Measurements from ENCODE around the gene TSPO. TPM values are rescaled to one million over a fixed set of nuclear protein-coding genes. Genes with fewer than 3 reads are reported as not detected.

Gene TSPO
- total and polyA plus RNA-seq, 2 experiments from 2014 or later = 896 to 970 TPM

DNA sequence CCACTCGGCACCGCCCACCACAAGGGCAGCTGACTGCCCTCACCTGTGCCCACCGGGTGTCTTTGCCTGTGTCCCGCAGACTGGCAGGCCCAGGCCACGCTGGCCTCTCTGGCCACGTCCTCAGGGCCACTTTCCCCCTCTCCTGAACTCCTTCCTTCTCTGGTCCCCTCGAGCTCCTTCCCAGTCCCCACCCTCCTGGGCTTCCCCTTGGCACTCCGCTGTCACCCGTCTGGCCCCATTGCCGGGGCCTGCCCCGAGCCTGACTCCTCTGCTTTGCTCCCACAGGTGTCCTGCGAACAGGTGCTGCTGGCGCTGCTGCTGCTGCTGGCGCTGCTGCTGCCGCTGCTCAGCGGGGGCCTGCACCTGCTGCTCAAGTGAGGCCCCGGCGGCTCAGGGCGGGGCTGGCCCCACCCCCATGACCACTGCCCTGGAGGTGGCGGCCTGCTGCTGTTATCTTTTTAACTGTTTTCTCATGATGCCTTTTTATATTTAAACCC is 22.4 kb upstream of the TSPO start:
- in situ Hi-C loops (cut with MboI) = no loop called here
- Histone ChIP-seq H3K27ac (no peak overlapping the region), H3K9me3 (ENCODE audit: low read depth) (no peaks in the 10 kb centered on the region), H3K4me1 (ENCODE audit: insufficient read depth) (peaks cover 13% of the 10 kb centered on the region), H3K4me2 (ENCODE audit: unreplicated experiment) (no peak overlapping the region), H3K4me3 (no peak overlapping the region), H3F3A (ENCODE audit: insufficient read depth) (no peaks in the 10 kb centered on the region), H2AFZ (no peak overlapping the region), H3K36me3 (ENCODE audit: low read depth) (no peaks in the 10 kb centered on the region), H3K9me2 (ENCODE audit: insufficient read depth) (no peaks in the 10 kb centered on the region), H3K9ac (no peak overlapping the region), H3K27me3 (replicated peaks; ENCODE audit: insufficient read depth) (no peaks in the 10 kb centered on the region), H4K20me1 (ENCODE audit: insufficient read depth) (no peaks in the 10 kb centered on the region), H3K79me2 (ENCODE audit: insufficient read depth) (no peaks in the 10 kb centered on the region)
- TF ChIP-seq EZH2 (IDR thresholded peaks at IDR 0.05; ENCODE audit: insufficient read depth, poor library complexity, severe bottlenecking) (no peak), EZH2phosphoT487 (IDR thresholded peaks at IDR 0.05; ENCODE audit: insufficient read depth, low read depth) (no peak)
- DNase-seq = no peak
- 66 to 76% methylated on average over 16 to 19 of the region's 20 CpGs for whole genome bisulfite sequencing, 2 experiments (ENCODE audit: low coverage in 1 of 2, low lambda C conversion rate in 2 of 2, missing lambda C conversion rate in 2 of 2)

GRCh38 chr22:43129426-43130425 is 21.6 kb upstream of the TSPO start:
- H3F3A ChIP-seq (ENCODE audit: insufficient read depth) = no peaks in the 10 kb centered on the region
- H2AFZ ChIP-seq = no peak overlapping the region
- in situ Hi-C loops (cut with MboI) = no loop called here
- H3K4me2 ChIP-seq (ENCODE audit: unreplicated experiment) = no peak overlapping the region
- WGBS, 2 experiments (ENCODE audit: low coverage in 1 of 2, low lambda C conversion rate in 2 of 2, missing lambda C conversion rate in 2 of 2) = 58 to 64% methylated on average over 15 to 16 of the region's 16 CpGs
- no peak for DNase-seq
- H3K36me3 ChIP-seq (ENCODE audit: low read depth) = no peaks in the 10 kb centered on the region
- H3K9me3 ChIP-seq (ENCODE audit: low read depth) = no peaks in the 10 kb centered on the region
- no peak overlapping the region for H3K27ac ChIP-seq
- H4K20me1 ChIP-seq (ENCODE audit: insufficient read depth) = no peaks in the 10 kb centered on the region
- H3K79me2 ChIP-seq (ENCODE audit: insufficient read depth) = no peaks in the 10 kb centered on the region
- no peak overlapping the region for H3K9ac ChIP-seq
- TF ChIP-seq EZH2 (IDR thresholded peaks at IDR 0.05; ENCODE audit: insufficient read depth, poor library complexity, severe bottlenecking) (no peak), EZH2phosphoT487 (IDR thresholded peaks at IDR 0.05; ENCODE audit: insufficient read depth, low read depth) (no peak)
- peaks cover 13% of the 10 kb centered on the region for H3K4me1 ChIP-seq (ENCODE audit: insufficient read depth)
- H3K4me3 ChIP-seq = no peak overlapping the region
- H3K27me3 ChIP-seq (replicated peaks; ENCODE audit: insufficient read depth) = no peaks in the 10 kb centered on the region
- H3K9me2 ChIP-seq (ENCODE audit: insufficient read depth) = no peaks in the 10 kb centered on the region

DNA sequence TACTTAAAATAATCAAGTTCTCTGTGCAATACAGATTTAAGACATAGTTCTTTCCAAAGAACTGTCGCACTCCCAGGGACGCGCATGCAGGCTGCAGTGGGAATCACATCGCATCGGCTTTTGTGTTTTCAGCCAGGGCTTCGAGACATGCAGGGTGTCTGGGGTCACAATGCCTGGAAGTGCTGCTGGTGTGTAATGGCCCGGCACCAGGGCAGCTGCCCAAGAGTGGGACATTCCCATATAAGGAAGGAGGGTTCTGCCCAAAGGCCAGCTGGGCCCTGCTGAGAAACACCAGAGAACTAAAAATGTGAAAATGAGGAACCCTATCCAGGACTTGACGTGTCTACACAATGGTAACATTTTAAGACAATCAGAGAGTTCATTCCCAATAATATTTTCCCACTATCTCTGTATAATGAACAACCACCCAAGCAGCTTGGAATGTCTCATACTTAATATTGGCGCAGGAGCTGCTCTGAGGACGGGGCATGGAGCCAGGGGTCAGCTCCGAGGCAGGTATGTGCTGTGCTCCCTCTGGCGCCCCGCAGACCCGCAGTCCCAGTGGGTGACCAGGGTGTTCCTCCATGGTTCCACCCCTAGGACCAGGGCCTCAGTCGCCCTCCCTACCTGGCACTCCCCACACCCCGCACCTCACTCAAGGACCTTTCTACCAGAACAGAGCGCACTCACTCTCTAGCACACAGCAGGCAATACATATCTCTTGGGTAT is 19.4 kb upstream of the TSPO start:
- Histone ChIP-seq H3K9me2 (ENCODE audit: insufficient read depth) (no peaks in the 10 kb centered on the region), H3K79me2 (ENCODE audit: insufficient read depth) (no peaks in the 10 kb centered on the region), H2AFZ (no peak overlapping the region), H3K27ac (no peak overlapping the region), H3K9me3 (ENCODE audit: low read depth) (no peaks in the 10 kb centered on the region), H3K4me2 (ENCODE audit: unreplicated experiment) (no peak overlapping the region), H3K4me3 (no peak overlapping the region), H3K27me3 (replicated peaks; ENCODE audit: insufficient read depth) (no peaks in the 10 kb centered on the region), H3K9ac (no peak overlapping the region), H4K20me1 (ENCODE audit: insufficient read depth) (no peaks in the 10 kb centered on the region), H3K4me1 (ENCODE audit: insufficient read depth) (peaks cover 6% of the 10 kb centered on the region; the same call in 1 of the 2 replicates), H3F3A (ENCODE audit: insufficient read depth) (no peaks in the 10 kb centered on the region), H3K36me3 (ENCODE audit: low read depth) (no peaks in the 10 kb centered on the region)
- no peak for TF ChIP-seq EZH2 (IDR thresholded peaks at IDR 0.05; ENCODE audit: insufficient read depth, poor library complexity, severe bottlenecking)
- TF ChIP-seq EZH2phosphoT487 (IDR thresholded peaks at IDR 0.05; ENCODE audit: insufficient read depth, low read depth) = no peak
- in situ Hi-C loops (cut with MboI) = no loop called here
- 94 to 96% methylated on average over 17 of the region's 17 CpGs for WGBS, 2 experiments (ENCODE audit: low coverage in 1 of 2, low lambda C conversion rate in 2 of 2, missing lambda C conversion rate in 2 of 2)
- DNase-seq = no peak

DNA sequence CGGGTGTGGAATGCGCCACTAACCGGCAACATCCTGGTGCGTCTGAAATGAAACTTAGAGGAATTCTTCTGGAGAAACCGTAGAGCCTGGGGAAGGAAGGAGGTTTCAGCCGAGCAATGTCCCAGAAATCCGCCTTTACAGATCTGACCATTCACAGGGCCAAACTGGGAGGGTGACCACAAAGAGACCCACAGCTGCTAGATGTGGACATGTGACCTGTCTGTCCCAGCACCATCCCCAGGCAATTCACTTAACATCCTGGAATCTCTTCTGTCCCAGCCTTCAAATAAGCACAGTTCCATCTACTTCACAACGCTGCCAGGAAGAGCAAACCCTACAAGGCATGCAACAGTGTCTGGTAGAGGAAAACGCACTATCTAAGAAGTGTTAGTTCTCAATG is 18.0 kb upstream of the TSPO start:
- TF ChIP-seq EZH2 (IDR thresholded peaks at IDR 0.05; ENCODE audit: insufficient read depth, poor library complexity, severe bottlenecking) = no peak
- TF ChIP-seq EZH2phosphoT487 (IDR thresholded peaks at IDR 0.05; ENCODE audit: insufficient read depth, low read depth) = no peak
- in situ Hi-C loops (cut with MboI) = no loop called here

More for the DNA sequence above, 18.0 kb upstream of the TSPO start:
- H3K79me2 ChIP-seq (ENCODE audit: insufficient read depth) = no peaks in the 10 kb centered on the region
- no peak for DNase-seq
- no peaks in the 10 kb centered on the region for H3K4me1 ChIP-seq (ENCODE audit: insufficient read depth)
- no peaks in the 10 kb centered on the region for H3K9me2 ChIP-seq (ENCODE audit: insufficient read depth)
- no peak overlapping the region for H3K9ac ChIP-seq
- no peak overlapping the region for H3K27ac ChIP-seq
- no peak overlapping the region for H3K4me2 ChIP-seq (ENCODE audit: unreplicated experiment)
- no peaks in the 10 kb centered on the region for H3K27me3 ChIP-seq (replicated peaks; ENCODE audit: insufficient read depth)
- H3F3A ChIP-seq (ENCODE audit: insufficient read depth) = no peaks in the 10 kb centered on the region
- H4K20me1 ChIP-seq (ENCODE audit: insufficient read depth) = no peaks in the 10 kb centered on the region
- no peaks in the 10 kb centered on the region for H3K9me3 ChIP-seq (ENCODE audit: low read depth)
- H3K4me3 ChIP-seq = no peak overlapping the region
- no peak overlapping the region for H2AFZ ChIP-seq
- no peaks in the 10 kb centered on the region for H3K36me3 ChIP-seq (ENCODE audit: low read depth)
- WGBS, 2 experiments (ENCODE audit: low coverage in 1 of 2, low lambda C conversion rate in 2 of 2, missing lambda C conversion rate in 2 of 2) = 78 to 79% methylated on average over 9 of the region's 9 CpGs

All from GM23248 (cell line).